ENCODE data around the gene NECTIN2. TPM values are rescaled to one million over a fixed set of nuclear protein-coding genes. Genes with fewer than 3 reads are reported as not detected.

NECTIN2 gene
- total RNA-seq, 4 donors from 2014 or later: 75.2 to 91.1 (median 82.4) TPM

DNA sequence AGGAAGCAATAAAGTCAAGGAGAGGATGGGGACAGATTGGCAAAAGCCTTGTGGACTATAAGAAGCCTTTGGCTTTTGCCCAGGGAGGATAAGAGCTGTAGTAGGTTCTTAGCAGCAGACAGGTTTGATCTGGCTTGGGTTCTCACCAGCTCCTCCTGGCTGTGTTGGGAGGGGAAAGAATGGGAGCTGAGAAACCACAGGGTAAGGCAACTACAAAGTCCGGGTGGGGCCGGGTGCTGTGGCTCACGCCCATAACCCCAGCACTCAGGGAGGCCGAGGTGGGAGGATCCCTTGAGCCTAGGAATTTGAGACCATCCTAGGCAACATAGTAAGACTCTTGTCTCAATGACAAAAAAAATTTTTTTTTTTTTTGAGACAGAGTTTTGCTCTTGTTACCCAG, 20.6 kb downstream of the NECTIN2 start:
- intact Hi-C loops (cut with DNase I; ENCODE audit: low total_unique reads): no loop called here
- TF ChIP-seq, protein P1, sequence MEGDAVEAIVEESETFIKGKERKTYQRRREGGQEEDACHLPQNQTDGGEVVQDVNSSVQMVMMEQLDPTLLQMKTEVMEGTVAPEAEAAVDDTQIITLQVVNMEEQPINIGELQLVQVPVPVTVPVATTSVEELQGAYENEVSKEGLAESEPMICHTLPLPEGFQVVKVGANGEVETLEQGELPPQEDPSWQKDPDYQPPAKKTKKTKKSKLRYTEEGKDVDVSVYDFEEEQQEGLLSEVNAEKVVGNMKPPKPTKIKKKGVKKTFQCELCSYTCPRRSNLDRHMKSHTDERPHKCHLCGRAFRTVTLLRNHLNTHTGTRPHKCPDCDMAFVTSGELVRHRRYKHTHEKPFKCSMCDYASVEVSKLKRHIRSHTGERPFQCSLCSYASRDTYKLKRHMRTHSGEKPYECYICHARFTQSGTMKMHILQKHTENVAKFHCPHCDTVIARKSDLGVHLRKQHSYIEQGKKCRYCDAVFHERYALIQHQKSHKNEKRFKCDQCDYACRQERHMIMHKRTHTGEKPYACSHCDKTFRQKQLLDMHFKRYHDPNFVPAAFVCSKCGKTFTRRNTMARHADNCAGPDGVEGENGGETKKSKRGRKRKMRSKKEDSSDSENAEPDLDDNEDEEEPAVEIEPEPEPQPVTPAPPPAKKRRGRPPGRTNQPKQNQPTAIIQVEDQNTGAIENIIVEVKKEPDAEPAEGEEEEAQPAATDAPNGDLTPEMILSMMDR (IDR thresholded peaks at IDR 0.05): no peak
- no peak for TF ChIP-seq POLR2A (IDR thresholded peaks at IDR 0.05)
- DNase-seq (ENCODE audit: low spot score in 2 of 2): no peak
- H3K4me3 ChIP-seq (ENCODE audit: low read depth, poor library complexity, severe bottlenecking): no peak overlapping the region
- 79 to 81% methylated on average over 4 of the region's 4 CpGs for WGBS, 2 donors

DNA sequence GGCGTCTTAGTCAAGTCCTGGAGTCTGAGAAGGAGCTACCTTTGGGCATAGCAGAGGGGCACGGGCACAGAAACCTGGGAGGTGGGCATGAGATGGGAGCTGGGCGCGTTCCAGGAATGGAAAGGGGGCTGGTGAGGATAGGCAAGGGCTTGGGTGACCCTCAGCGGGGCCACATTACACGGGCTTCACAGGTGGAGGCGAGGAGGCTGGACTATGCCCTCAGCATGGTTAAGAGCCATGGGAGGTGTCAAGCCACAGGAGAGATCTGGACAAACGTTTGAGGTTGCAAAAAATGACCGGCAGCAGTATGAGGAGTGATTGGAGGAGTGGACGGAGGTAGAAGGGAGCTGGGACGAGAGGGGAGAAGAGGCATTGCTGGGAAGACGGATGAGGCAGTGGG, 21.5 kb downstream of the NECTIN2 start:
- TF ChIP-seq, protein P1 (IDR thresholded peaks at IDR 0.05): no peak
- TF ChIP-seq POLR2A (IDR thresholded peaks at IDR 0.05): no peak
- intact Hi-C loops (cut with DNase I; ENCODE audit: low total_unique reads): no loop called here
- no peak for DNase-seq (ENCODE audit: low spot score in 2 of 2)
- H3K4me3 ChIP-seq (ENCODE audit: low read depth, poor library complexity, severe bottlenecking): no peak overlapping the region
- 89 to 92% methylated on average over 12 of the region's 12 CpGs for WGBS, 2 donors

DNA sequence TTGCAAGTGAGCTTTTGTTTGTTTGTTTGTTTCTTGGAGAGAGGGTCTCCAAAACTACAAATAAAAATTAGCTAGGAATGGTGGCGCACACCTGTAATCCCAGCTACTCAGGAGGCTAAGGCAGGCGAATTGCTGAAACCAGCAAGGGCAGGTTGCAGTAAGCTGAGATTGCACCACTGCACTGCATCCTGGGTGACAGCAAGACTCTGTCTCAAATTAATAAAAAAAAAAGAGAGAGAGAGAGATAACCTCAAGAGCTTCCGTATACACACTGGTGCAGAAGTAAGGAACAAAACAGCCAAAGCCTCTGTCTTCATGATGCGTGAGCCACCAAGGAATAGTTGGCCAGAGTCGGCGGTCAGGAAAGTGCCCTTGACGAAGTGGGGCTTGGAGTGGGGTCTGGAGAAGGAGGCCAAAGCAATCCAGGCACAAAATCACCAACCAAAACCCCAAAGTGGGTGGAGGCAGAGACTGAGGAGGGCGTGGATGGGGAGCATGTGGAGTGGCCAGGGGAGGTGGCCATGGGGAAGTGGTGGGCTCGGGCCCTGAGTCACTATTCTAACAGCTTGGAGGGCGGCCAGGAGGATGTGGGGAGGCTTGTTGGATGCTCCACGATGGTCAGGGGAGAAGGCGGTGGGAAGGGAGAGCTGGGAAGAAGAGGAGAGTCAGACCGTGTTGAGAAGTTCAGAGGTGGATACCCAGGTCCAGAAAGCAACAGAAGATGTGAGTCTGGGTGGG, 23.8 kb downstream of the NECTIN2 start:
- intact Hi-C loops (cut with DNase I; ENCODE audit: low total_unique reads): no loop called here
- no peak overlapping the region for H3K4me3 ChIP-seq (ENCODE audit: low read depth, poor library complexity, severe bottlenecking)
- 71 to 73% methylated on average over 13 of the region's 13 CpGs for WGBS, 2 donors
- DNase-seq (ENCODE audit: low spot score in 2 of 2): peak in 1 of 2 donors; percentile 56
- TF ChIP-seq POLR2A (IDR thresholded peaks at IDR 0.05): no peak
- TF ChIP-seq, protein P1 (IDR thresholded peaks at IDR 0.05): no peak

DNA sequence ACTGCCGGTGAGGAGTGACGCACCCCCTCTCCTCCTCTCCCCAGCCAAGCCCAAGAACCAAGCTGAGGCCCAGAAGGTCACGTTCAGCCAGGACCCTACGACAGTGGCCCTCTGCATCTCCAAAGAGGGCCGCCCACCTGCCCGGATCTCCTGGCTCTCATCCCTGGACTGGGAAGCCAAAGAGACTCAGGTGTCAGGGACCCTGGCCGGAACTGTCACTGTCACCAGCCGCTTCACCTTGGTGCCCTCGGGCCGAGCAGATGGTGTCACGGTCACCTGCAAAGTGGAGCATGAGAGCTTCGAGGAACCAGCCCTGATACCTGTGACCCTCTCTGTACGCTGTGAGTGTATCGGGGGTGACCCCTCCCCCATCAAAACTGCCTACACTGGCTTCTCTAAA, 25.7 kb downstream of the NECTIN2 start:
- 90 to 92% methylated on average over 14 of the region's 14 CpGs for WGBS, 2 donors
- intact Hi-C loops (cut with DNase I; ENCODE audit: low total_unique reads): no loop called here
- TF ChIP-seq, protein P1 (IDR thresholded peaks at IDR 0.05): no peak
- DNase-seq (ENCODE audit: low spot score in 2 of 2): no peak
- no peak overlapping the region for H3K4me3 ChIP-seq (ENCODE audit: low read depth, poor library complexity, severe bottlenecking)

DNA sequence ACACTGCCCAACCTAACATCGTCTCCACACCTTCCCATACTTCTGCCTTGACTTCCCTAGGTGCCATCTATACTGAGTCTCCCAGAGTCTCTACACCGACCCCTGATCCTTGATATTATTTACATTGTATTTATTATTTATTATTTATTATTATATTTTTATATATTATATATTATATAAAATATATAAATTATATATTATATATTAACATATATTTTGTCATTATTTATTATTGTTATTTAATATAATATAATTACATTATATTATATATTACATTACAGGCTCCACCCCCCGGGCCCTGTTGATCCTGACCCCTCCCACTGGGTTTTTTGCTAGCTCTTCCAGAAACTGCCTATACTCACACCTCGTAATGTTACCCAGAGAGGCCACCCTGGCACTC, 26.6 kb downstream of the NECTIN2 start:
- H3K4me3 ChIP-seq (ENCODE audit: low read depth, poor library complexity, severe bottlenecking): no peak overlapping the region
- no peak for DNase-seq (ENCODE audit: low spot score in 2 of 2)
- intact Hi-C loops (cut with DNase I; ENCODE audit: low total_unique reads): no loop called here
- 87 to 97% methylated on average over 4 of the region's 4 CpGs for WGBS, 2 donors
- TF ChIP-seq, protein P1 (IDR thresholded peaks at IDR 0.05): no peak

DNA sequence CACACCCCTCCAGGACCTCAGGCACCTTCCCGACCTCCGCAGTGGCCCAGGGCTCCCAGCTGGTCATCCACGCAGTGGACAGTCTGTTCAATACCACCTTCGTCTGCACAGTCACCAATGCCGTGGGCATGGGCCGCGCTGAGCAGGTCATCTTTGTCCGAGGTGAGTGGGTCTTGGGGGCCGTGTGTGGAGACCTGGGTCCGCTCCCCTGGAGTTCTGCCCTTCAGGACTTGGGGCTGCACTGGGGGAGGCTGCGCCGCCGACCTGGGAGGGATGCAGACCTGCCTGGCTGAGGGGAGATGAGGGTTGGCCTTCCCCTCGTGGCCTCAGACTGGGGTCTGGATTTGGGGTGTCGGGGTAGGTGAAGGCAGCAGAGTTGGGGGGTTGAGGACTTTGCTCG, 28.2 kb downstream of the NECTIN2 start:
- TF ChIP-seq, protein P1 (IDR thresholded peaks at IDR 0.05): no peak
- TF ChIP-seq POLR2A (IDR thresholded peaks at IDR 0.05): no peak
- H3K4me3 ChIP-seq (ENCODE audit: low read depth, poor library complexity, severe bottlenecking): no peak overlapping the region
- intact Hi-C loops (cut with DNase I; ENCODE audit: low total_unique reads): no loop called here
- DNase-seq (ENCODE audit: low spot score in 2 of 2): no peak
- WGBS, 2 donors: 90 to 95% methylated on average over 13 to 16 of the region's 16 CpGs
